K562 (cell line): ENCODE data around the gene RPL27A. TPM values are rescaled to one million over a fixed set of nuclear protein-coding genes. Genes with fewer than 3 reads are reported as not detected.

Source experiments
- ATAC-seq: fragments of 200-7000 bp; cut with Tn5 transposase; 3 replicates; pipeline ENCODE4 v1.9.1; 2020; ENCODE audit warnings: moderate library complexity
- BruUV-seq: library from RNA; stranded (reverse); fragments of 400-500 nt; replicated peaks from 2 replicates; lab custom pipeline; 2021; lab: Mats Ljungman, UMichigan
- CTCF ChIA-PET: fragments of 300-600 bp; formaldehyde crosslinking; extraction: SDS; loops from one replicate; lab custom pipeline; 2021; ENCODE audit warnings: low intra/inter-chr PET ratio; lab: Yijun Ruan, JAX
- POLR2A ChIA-PET: fragments of 300-600, 350-650 bp; sonication (Branson Sonifier 250); formaldehyde crosslinking; extraction: SDS; loops from one replicate; lab custom pipeline; 2021; ENCODE audit warnings: antibody characterized with exemption, inconsistent platforms; lab: Yijun Ruan, JAX
- DNase-seq, 4 experiments: peaks; one replicate each; pipeline versions ENCODE4 v3.0.0 to v3.0.0-alpha.2; 2011 to 2018; ENCODE audit warnings: low spot score in 3 of 4, mixed read lengths in 3 of 4; ENCODE audit errors: extremely low read depth in 1 of 4
- FAIRE-seq: peaks from 2 replicates; lab custom pipeline; 2011; peaks lifted over from hg19 to GRCh38; lab: Jason Lieb, UNC
- H2AFZ ChIP-seq: 2 replicates; pipeline ENCODE4 v1.6.0; 2011; ENCODE audit warnings: low read depth, low read length, control low read depth, inconsistent platforms
- H3K27ac ChIP-seq: fragments of 200-600 bp; 3 replicates; pipeline ENCODE4 v1.8.0; 2011; ENCODE audit warnings: low read depth, mild to moderate bottlenecking, control low read depth, inconsistent platforms, low read length, moderate library complexity, mixed read lengths; ENCODE audit errors: extremely low read depth
- H3K27me3 ChIP-seq, 2 experiments: fragments of 300-600 bp in 1 of 2; 2 replicates in 1 of 2; 3 replicates in 1 of 2; pipeline versions ENCODE4 v1.6.0 to v1.8.0; 2011; ENCODE audit warnings: inconsistent platforms in 2 of 2, low read length in 2 of 2, mild to moderate bottlenecking in 1 of 2, mixed read lengths in 1 of 2, moderate library complexity in 1 of 2; ENCODE audit not compliant: control insufficient read depth in 2 of 2, insufficient read depth in 2 of 2
- H3K36me3 ChIP-seq: fragments of 300-600 bp; 3 replicates; pipeline ENCODE4 v1.8.0; 2011; ENCODE audit warnings: mild to moderate bottlenecking, low read length, inconsistent platforms; ENCODE audit not compliant: control insufficient read depth, insufficient read depth
- H3K4me1 ChIP-seq, 2 experiments: fragments of 200-600 bp in 1 of 2; replicated peaks in 1 of 2; 2 replicates in 1 of 2; 3 replicates in 1 of 2; pipeline versions ENCODE4 v1.5.1 to v1.8.0; 2011; ENCODE audit warnings: inconsistent platforms in 2 of 2, low read length in 2 of 2, mild to moderate bottlenecking in 1 of 2, mixed read lengths in 1 of 2, moderate library complexity in 1 of 2; ENCODE audit not compliant: control insufficient read depth in 2 of 2, insufficient read depth in 2 of 2
- H3K4me2 ChIP-seq: 2 replicates; pipeline ENCODE4 v1.6.1; 2011; ENCODE audit warnings: low read length, control low read depth, inconsistent platforms, mixed read lengths; ENCODE audit not compliant: insufficient read depth
- H3K4me3 ChIP-seq: fragments of 200-600 bp; sonication (generic), shearing (Covaris generic); 2 replicates; pipeline ENCODE4 v1.5.1; 2016; ENCODE audit warnings: control low read depth, inconsistent platforms
- H3K79me2 ChIP-seq: fragments of 200-600 bp; 3 replicates; pipeline ENCODE4 v1.8.0; 2011; ENCODE audit warnings: low read length, inconsistent platforms; ENCODE audit not compliant: control insufficient read depth, insufficient read depth
- H3K9ac ChIP-seq, 2 experiments: 2 replicates each; pipeline versions ENCODE4 v1.6.0 to v1.6.1; 2011; ENCODE audit warnings: low read depth in 2 of 2, low read length in 2 of 2, control low read depth in 1 of 2, inconsistent platforms in 1 of 2, mild to moderate bottlenecking in 1 of 2, mixed read lengths in 1 of 2; ENCODE audit not compliant: insufficient read depth in 1 of 2
- H3K9me1 ChIP-seq: one replicate; pipeline ENCODE4 v1.6.0; 2011; ENCODE audit warnings: inconsistent platforms, mild to moderate bottlenecking, low read length, moderate library complexity; ENCODE audit not compliant: control insufficient read depth, insufficient read depth
- H3K9me3 ChIP-seq: replicated peaks from 2 replicates; pipeline ENCODE4 v1.5.1; 2011; ENCODE audit warnings: low read depth, low read length, inconsistent platforms; ENCODE audit not compliant: control insufficient read depth, insufficient read depth
- H4K20me1 ChIP-seq: replicated peaks from 2 replicates; pipeline ENCODE4 v1.6.1; 2011; ENCODE audit warnings: low read length, inconsistent platforms, mixed read lengths; ENCODE audit not compliant: control insufficient read depth, insufficient read depth
- HLTF ChIP-seq: fragments of 450-650 bp; IDR thresholded peaks from 2 replicates; pipeline ENCODE4 v1.6.1; 2016
- MTA2 ChIP-seq: fragments of 450-650 bp; IDR thresholded peaks from 2 replicates; pipeline ENCODE4 v1.6.1; 2016; ENCODE audit warnings: low read depth
- NRF1 ChIP-seq, 2 experiments: fragments of 450-650 bp; IDR thresholded peaks in 1 of 2; conservative IDR thresholded peaks in 1 of 2; 2 replicates each; pipeline ENCODE4 v1.6.1; 2014; ENCODE audit warnings: mild to moderate bottlenecking in 2 of 2
- POLR3G ChIP-seq: IDR thresholded peaks from 2 replicates; pipeline ENCODE4 v1.6.1; 2011; ENCODE audit not compliant: insufficient read length, insufficient replicate concordance; ENCODE audit errors: extremely low read depth
- RHOXF2B ChIP-seq: fragments of 250-450 bp; sonication (Bioruptor Pico); conservative IDR thresholded peaks from 2 replicates; pipeline ENCODE4 v1.5.1; 2021
- ZBTB17 ChIP-seq: fragments of 450-650 bp; formaldehyde crosslinking; IDR thresholded peaks from 2 replicates; pipeline ENCODE4 v1.4.0; 2020; ENCODE audit warnings: mild to moderate bottlenecking
- WGBS: fragments of 100-300 bp; shearing (Covaris generic); methylation state at CpG from one replicate; pipeline ENCODE4 v1.1.6; 2016; ENCODE audit warnings: low coverage, mixed read lengths; ENCODE audit not compliant: insufficient coverage; ENCODE audit errors: missing lambda C conversion rate; 5-methylcytosine and 5-hydroxymethylcytosine counted together
- in situ Hi-C: fragments of 300-500 bp; cut with MboI; formaldehyde crosslinking; loops from 4 replicates; pipeline ENCODE4 v1.15.0; 2018; ENCODE audit warnings: inconsistent platforms, mixed read lengths
- intact Hi-C: fragments of 100-400 bp; cut with micrococcal nuclease; formaldehyde crosslinking; loops from 2 replicates; pipeline ENCODE4 v1.14.2; 2022
- polyA plus RNA-seq, 8 experiments: library from polyadenylated mRNA; depleted of rRNA in 4 of 8; stranded (reverse) in 5 of 8; unstranded in 3 of 8; fragments of >200 nt; fragmentation: Nextera tagmentation in 2 of 8; fragmentation: Illumina TruSeq in 1 of 8; extraction: Ambion mirVana in 2 of 8; extraction: Trizol in 1 of 8; gene quantifications; 2 replicates each; pipeline versions ENCODE4 v1.2.1 to v1.2.3, GENCODE V29; 2011 to 2014; ENCODE audit warnings: inconsistent platforms in 1 of 8, missing spikeins in 1 of 8
- total RNA-seq, 7 experiments: library from RNA; depleted of rRNA in 6 of 7; stranded (reverse); fragments of >200 nt in 6 of 7; fragmentation: Illumina TruSeq in 2 of 7; extraction: Trizol in 2 of 7; gene quantifications; 2 replicates each; pipeline versions ENCODE4 v1.2.1 to v1.2.3, GENCODE V29; 2011 to 2021; ENCODE audit warnings: low replicate concordance in 1 of 7
- TF ChIP-seq, protein P1 (sequence below), 2 experiments: fragments of 450-650 bp in 1 of 2; IDR thresholded peaks; 2 replicates each; pipeline ENCODE4 v1.6.1; 2011 to 2017; ENCODE audit warnings: low read depth in 2 of 2, antibody characterized with exemption in 1 of 2, borderline replicate concordance in 1 of 2, low read length in 1 of 2, mild to moderate bottlenecking in 1 of 2, mixed read lengths in 1 of 2; ENCODE audit not compliant: control insufficient read depth in 1 of 2
- TF ChIP-seq, protein P2 (sequence below): sonication (generic); formaldehyde crosslinking; IDR thresholded peaks from 2 replicates; pipeline ENCODE4 v1.8.0; 2022; ENCODE audit warnings: missing genetic modification reagents, mild to moderate bottlenecking, borderline replicate concordance

Gene RPL27A
- total and polyA plus RNA-seq, 9 of the 15 experiments (the other 6 are each of a cell fraction or from before 2014, with no cell fraction given) = 790 to 4,241 (median 2,267) TPM

- TF ChIP-seq, protein P1, sequence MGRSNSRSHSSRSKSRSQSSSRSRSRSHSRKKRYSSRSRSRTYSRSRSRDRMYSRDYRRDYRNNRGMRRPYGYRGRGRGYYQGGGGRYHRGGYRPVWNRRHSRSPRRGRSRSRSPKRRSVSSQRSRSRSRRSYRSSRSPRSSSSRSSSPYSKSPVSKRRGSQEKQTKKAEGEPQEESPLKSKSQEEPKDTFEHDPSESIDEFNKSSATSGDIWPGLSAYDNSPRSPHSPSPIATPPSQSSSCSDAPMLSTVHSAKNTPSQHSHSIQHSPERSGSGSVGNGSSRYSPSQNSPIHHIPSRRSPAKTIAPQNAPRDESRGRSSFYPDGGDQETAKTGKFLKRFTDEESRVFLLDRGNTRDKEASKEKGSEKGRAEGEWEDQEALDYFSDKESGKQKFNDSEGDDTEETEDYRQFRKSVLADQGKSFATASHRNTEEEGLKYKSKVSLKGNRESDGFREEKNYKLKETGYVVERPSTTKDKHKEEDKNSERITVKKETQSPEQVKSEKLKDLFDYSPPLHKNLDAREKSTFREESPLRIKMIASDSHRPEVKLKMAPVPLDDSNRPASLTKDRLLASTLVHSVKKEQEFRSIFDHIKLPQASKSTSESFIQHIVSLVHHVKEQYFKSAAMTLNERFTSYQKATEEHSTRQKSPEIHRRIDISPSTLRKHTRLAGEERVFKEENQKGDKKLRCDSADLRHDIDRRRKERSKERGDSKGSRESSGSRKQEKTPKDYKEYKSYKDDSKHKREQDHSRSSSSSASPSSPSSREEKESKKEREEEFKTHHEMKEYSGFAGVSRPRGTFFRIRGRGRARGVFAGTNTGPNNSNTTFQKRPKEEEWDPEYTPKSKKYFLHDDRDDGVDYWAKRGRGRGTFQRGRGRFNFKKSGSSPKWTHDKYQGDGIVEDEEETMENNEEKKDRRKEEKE (IDR thresholded peaks at IDR 0.05; ENCODE audit: borderline replicate concordance in 1 of 2, control insufficient read depth in 1 of 2, low read depth in 2 of 2, low read length in 1 of 2) = no peak
Observed at GRCh38 chr11:8639655-8640054, 42.9 kb upstream of the RPL27A start (continued).

DNA sequence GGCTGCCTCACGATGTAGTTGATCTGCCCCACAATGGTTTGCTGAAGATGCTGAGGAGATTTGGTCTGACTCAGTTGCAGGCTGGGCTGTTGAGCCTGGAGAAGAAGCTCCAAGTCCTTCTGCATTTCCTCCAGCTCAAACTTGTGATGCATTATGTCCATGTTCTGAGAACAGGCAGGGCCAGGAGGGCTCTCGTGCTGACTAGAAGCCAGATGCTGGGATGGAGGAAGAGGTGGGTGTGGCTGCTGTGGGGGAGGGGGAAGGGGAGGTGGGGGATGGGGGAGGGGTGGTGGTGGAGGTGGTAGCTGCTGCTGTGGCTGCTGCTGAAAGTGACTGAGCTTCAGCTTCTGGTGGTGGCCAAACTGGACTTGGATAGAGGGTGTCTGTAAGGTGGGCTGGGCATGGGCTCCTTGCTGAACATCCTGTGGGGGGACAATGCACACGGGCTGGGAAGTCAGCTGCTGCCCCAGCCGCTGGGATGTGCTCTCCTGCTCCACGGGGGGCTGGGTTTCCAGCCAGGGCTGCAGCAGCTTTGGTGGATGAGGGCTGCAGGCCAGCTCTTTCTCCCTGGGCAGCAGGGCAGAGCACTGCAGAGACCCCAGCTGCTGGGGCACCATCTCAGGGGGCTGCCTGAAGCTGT lies 42.2 kb upstream of the RPL27A start:
- Histone ChIP-seq H3K4me2 (no peak overlapping the region), H3K27ac (no peak overlapping the region), H4K20me1 (0 out of 2 replicates have a peak, but pooled peaks cover 4% of the 10 kb centered on the region), H3K79me2 (no peaks in the 10 kb centered on the region), H2AFZ (no peak overlapping the region), H3K4me3 (no peak overlapping the region), H3K9me1 (no peaks in the 10 kb centered on the region), H3K9ac (peak overlapping the region in 1 of 2 experiments; percentile 51; a peak in 2 of 4 replicates), H3K27me3 (no peaks in the 10 kb centered on the region), H3K9me3 (no peaks in the 10 kb centered on the region), H3K36me3 (peaks cover 21% of the 10 kb centered on the region), H3K4me1 (peaks cover 2 to 5% of the 10 kb centered on the region in 2 experiments; a peak in 4 of 5 replicates)
- ChIA-PET CTCF (no interaction called here), POLR2A (interaction anchor here (0.5 to 1.4 kb wide), 5 partner anchors 9 to 808 kb away, joined by 3 to 4 read pairs (median 3); partner anchors contain the start of genes RPL27A and TRIM66)
- WGBS = 54% methylated on average over 5 of the region's 5 CpGs
- in situ Hi-C loops (no loop called here), intact Hi-C loops (no loop called here)
- ATAC-seq (no peak), FAIRE-seq (no peak), DNase-seq (peak in 3 of 4 experiments; percentile 13 to 34 (median 34))
- no TSS peak for BruUV-seq
- TF ChIP-seq MTA2 (no peak), HLTF (no peak), POLR3G (no peak), ZBTB17 (CRISPR knock-in tag) (no peak), NRF1 (conservative IDR thresholded peaks at IDR 0.05 in 1 of 2, IDR thresholded peaks at IDR 0.05 in 1 of 2) (no peak), RHOXF2B (CRISPR knock-in tag) (no peak)
- TF ChIP-seq, protein P2, sequence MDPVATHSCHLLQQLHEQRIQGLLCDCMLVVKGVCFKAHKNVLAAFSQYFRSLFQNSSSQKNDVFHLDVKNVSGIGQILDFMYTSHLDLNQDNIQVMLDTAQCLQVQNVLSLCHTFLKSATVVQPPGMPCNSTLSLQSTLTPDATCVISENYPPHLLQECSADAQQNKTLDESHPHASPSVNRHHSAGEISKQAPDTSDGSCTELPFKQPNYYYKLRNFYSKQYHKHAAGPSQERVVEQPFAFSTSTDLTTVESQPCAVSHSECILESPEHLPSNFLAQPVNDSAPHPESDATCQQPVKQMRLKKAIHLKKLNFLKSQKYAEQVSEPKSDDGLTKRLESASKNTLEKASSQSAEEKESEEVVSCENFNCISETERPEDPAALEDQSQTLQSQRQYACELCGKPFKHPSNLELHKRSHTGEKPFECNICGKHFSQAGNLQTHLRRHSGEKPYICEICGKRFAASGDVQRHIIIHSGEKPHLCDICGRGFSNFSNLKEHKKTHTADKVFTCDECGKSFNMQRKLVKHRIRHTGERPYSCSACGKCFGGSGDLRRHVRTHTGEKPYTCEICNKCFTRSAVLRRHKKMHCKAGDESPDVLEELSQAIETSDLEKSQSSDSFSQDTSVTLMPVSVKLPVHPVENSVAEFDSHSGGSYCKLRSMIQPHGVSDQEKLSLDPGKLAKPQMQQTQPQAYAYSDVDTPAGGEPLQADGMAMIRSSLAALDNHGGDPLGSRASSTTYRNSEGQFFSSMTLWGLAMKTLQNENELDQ (CRISPR knock-in tag) = no peak
